ENCODE results near the gene GAD1. TPM values are rescaled to one million over a fixed set of nuclear protein-coding genes. Genes with fewer than 3 reads are reported as not detected.

GAD1 gene
- total RNA-seq, 1 donor from 2014 or later: 0.13 TPM

DNA sequence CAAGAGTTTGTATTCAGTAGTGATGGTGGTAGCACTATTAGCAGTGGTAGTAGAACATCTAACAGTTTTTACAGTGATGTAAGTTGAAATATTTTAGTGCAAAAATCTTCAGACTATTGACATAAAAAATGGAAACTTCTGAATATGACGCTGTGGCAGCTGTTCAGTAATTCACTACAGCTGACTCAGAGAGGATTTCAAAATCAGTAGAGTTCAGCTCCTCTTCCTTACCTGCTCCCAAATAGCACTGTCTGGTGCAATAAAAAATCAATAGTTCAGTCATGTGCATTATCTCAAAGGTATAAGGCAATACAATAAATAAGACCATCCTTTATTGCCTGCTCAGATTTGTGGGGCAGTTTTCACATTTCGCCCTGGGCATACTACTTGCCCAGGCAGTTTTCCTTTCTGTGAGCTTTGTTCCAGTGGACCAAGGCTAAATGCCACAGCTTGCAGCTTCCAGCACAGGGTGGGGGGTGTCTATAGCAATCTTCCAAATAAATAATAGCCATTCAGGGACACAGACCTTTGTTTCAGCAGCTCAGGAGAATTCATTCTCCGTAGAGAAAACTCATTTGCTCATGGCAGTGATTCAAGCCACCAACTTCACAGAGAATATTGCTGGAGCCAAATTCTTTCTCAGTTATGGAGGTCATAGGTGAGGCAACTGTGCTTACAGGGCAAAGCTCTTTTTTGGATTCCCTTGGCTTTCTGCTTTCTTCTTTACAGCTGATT is 78.5 kb downstream of the GAD1 start:
- no peak for DNase-seq (ENCODE audit: low read depth, low spot score)

DNA sequence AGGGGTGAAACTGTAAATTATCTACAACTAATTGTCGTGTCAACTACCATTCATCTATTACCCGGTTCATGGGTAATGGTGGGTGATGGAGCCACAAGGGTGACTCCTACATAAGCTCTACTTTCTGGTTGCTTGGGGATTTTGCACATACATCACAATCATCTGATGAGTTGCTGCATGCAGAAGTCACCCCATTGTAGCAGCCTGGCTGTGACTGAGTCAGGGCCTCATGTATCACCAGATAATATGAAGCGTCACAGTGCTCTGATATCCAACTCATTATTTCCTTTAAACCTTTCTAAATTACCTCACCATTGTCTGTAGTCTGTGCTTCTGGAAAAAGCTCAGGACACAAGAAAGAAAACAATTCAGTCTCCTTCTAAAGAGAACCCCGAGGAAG is 79.9 kb downstream of the GAD1 start:
- no peak for DNase-seq (ENCODE audit: low read depth, low spot score)

DNA sequence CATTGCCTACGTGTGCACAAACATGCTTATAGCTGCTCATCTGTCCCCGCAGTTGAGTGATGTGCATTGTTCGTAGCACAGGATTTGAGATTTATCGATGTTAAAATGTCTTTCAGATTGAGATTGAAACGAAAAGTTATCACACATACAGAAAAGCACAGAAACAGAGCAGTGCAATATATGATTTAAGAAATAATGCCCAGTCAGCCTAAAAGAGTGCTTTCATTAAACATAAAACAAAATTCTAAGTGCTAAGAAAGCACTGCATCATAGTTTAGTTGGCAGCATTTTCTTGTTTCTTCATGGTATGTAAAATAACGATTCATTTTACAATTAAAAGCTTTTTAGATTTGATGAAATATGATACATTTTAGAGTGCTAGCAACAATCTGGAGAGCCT is 80.4 kb downstream of the GAD1 start:
- no peak for DNase-seq (ENCODE audit: low read depth, low spot score)

DNA sequence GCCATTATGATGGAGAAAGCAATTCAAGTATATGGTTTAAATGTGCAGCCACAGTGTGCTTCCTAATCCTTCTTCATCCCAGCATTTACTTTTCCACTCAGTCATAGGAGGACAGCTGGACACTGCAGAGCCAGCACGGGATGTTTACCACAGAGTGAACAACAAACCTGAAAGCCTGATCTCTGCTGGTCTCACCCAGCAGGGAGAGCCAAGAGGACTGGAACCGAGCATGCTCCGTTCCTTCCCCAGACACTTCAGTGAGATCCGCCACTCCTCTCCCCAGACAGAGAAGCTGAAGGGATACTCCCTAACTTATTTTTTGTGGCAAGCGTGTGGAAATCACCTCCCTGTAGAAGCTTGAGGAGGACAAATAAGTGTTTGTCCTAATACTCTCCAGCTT is 89.2 kb downstream of the GAD1 start:
- DNase-seq (ENCODE audit: low read depth, low spot score): no peak

Other genes starting within 250 kb of the GAD1 start
- gene SP5, start 101.5 kb upstream of the GAD1 start, total RNA-seq: not detected in 2 replicates
- gene ERICH2, start 46.5 kb upstream of the GAD1 start, total RNA-seq: not detected in 2 replicates
- 29.5 and 36.8 TPM in 2 replicates for gene GORASP2, start 112.4 kb downstream of the GAD1 start, total RNA-seq